ENCODE results near the gene VAV2.

DNA sequence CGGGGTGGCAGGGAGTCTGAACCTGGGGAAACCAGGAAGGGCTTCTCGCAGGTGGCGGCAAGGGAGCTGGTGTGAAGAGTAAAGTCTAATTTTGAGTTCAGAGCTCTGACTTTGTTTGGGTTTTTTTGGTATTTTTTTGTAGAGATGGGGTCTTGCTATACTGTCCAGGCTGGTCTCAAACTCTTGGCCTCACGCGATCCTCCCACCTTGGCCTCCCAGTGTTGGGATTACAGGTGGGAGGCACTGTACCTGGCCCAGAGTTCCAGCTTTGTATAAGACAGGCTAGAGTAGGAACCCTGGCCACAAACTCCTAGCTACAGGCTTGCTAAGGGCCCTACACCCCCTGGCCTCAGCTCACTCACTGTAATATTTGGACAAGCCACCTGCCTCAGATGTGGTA lies 148.9 kb downstream of the VAV2 start:
- TF ChIP-seq FOXM1 (IDR thresholded peaks at IDR 0.05; ENCODE audit: borderline replicate concordance, low read depth) (no peak), MAX (IDR thresholded peaks at IDR 0.05) (no peak), YY1 (IDR thresholded peaks at IDR 0.05; ENCODE audit: low read depth) (no peak), NFIC (IDR thresholded peaks at IDR 0.05) (no peak), CEBPB (IDR thresholded peaks at IDR 0.05) (no peak), RAD21 (IDR thresholded peaks at IDR 0.05; ENCODE audit: low read depth) (no peak)
- TF ChIP-seq, protein P1, sequence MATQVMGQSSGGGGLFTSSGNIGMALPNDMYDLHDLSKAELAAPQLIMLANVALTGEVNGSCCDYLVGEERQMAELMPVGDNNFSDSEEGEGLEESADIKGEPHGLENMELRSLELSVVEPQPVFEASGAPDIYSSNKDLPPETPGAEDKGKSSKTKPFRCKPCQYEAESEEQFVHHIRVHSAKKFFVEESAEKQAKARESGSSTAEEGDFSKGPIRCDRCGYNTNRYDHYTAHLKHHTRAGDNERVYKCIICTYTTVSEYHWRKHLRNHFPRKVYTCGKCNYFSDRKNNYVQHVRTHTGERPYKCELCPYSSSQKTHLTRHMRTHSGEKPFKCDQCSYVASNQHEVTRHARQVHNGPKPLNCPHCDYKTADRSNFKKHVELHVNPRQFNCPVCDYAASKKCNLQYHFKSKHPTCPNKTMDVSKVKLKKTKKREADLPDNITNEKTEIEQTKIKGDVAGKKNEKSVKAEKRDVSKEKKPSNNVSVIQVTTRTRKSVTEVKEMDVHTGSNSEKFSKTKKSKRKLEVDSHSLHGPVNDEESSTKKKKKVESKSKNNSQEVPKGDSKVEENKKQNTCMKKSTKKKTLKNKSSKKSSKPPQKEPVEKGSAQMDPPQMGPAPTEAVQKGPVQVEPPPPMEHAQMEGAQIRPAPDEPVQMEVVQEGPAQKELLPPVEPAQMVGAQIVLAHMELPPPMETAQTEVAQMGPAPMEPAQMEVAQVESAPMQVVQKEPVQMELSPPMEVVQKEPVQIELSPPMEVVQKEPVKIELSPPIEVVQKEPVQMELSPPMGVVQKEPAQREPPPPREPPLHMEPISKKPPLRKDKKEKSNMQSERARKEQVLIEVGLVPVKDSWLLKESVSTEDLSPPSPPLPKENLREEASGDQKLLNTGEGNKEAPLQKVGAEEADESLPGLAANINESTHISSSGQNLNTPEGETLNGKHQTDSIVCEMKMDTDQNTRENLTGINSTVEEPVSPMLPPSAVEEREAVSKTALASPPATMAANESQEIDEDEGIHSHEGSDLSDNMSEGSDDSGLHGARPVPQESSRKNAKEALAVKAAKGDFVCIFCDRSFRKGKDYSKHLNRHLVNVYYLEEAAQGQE (IDR thresholded peaks at IDR 0.05; ENCODE audit: low read depth): no peak
